ENCODE data around the gene RARG. TPM values are rescaled to one million over a fixed set of nuclear protein-coding genes. Genes with fewer than 3 reads are reported as not detected.
A peak's percentile ranks its signal among the peaks of the same experiment; 100 is the strongest.

The RARG gene
- total RNA-seq, 2 experiments from 2014 or later: 19.7 to 20.3 TPM

DNA sequence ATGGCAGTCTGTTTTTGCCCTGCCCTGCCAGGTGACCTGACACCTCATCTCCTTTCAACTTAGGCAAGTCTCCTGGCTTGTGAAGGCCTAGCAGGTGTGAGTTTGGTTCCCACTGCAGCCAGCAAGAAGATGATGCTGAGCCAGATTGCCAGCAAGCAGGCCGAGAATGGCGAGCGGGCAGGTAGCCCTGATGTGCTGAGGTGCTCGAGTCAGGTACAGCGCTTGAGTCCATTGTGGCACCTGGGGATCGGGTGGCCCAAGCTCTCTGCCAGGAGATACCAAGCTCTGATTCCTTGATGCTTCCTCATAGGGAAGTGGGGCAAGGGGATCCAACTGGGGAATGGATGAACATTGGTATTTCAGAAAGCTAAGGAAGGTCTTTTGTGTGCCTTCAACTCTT lies 47.2 kb downstream of the RARG start:
- no peak for ATAC-seq
- Mint-ChIP-seq H3K27ac (peak overlapping the region; percentile 65), H3K4me1 (ENCODE audit: low read depth) (peaks cover 43% of the 10 kb centered on the region), H3K36me3 (ENCODE audit: low read depth) (peaks cover 56% of the 10 kb centered on the region), H3K4me3 (no peak overlapping the region), H3K9me3 (no peaks in the 10 kb centered on the region), H3K27me3 (no peaks in the 10 kb centered on the region)
- no peak for DNase-seq
- TF ChIP-seq, protein P1, sequence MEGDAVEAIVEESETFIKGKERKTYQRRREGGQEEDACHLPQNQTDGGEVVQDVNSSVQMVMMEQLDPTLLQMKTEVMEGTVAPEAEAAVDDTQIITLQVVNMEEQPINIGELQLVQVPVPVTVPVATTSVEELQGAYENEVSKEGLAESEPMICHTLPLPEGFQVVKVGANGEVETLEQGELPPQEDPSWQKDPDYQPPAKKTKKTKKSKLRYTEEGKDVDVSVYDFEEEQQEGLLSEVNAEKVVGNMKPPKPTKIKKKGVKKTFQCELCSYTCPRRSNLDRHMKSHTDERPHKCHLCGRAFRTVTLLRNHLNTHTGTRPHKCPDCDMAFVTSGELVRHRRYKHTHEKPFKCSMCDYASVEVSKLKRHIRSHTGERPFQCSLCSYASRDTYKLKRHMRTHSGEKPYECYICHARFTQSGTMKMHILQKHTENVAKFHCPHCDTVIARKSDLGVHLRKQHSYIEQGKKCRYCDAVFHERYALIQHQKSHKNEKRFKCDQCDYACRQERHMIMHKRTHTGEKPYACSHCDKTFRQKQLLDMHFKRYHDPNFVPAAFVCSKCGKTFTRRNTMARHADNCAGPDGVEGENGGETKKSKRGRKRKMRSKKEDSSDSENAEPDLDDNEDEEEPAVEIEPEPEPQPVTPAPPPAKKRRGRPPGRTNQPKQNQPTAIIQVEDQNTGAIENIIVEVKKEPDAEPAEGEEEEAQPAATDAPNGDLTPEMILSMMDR (IDR thresholded peaks at IDR 0.05): no peak
- CTCF ChIA-PET: interaction anchor here (0.8 to 17.7 kb wide), 12 partner anchors 10 to 146 kb away, joined by 3 to 199 read pairs (median 3); partner anchors contain the start of gene ESPL1
- intact Hi-C loops (cut with micrococcal nuclease): no loop called here
- POLR2A ChIA-PET: interaction anchor here (1.0 to 6.7 kb wide), 5 partner anchors 9 to 97 kb away, joined by 3 to 91 read pairs (median 4); no protein-coding TSS in a partner anchor

DNA sequence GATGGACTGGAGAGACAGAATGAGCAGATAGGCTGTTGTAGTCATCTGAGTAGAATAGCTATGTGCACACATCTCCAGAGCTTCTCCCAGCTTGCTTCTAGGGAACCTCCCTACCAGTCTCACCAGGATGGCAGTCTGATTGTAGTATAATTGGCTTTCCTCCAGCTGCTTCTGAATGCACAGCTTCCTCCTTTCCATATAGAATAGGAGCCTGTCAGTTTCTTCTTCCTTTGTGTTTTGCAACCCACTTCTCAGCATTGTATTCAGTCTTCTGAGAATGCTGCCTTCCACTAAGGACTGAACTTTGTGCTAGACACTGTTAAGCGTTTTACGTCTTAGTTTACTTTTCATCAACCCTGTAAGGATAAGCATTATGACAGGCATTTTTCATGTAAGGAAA lies 49.1 kb downstream of the RARG start:
- Mint-ChIP-seq H3K9me3 (no peaks in the 10 kb centered on the region), H3K4me1 (ENCODE audit: low read depth) (peaks cover 50% of the 10 kb centered on the region), H3K27ac (peak overlapping the region; percentile 91), H3K27me3 (no peaks in the 10 kb centered on the region), H3K4me3 (peak overlapping the region; percentile 89), H3K36me3 (ENCODE audit: low read depth) (peaks cover 54% of the 10 kb centered on the region)
- POLR2A ChIA-PET: interaction anchor here (1.3 to 6.7 kb wide), 5 partner anchors 9 to 117 kb away, joined by 3 to 91 read pairs (median 22); no protein-coding TSS in a partner anchor
- ATAC-seq: no peak
- TF ChIP-seq, protein P1 (IDR thresholded peaks at IDR 0.05): no peak
- intact Hi-C loops (cut with micrococcal nuclease): no loop called here
- CTCF ChIA-PET: interaction anchor here (1.3 to 17.7 kb wide), 4 partner anchors 16 to 138 kb away, joined by 3 to 199 read pairs (median 33); partner anchors contain the start of gene AAAS
- DNase-seq: no peak

DNA sequence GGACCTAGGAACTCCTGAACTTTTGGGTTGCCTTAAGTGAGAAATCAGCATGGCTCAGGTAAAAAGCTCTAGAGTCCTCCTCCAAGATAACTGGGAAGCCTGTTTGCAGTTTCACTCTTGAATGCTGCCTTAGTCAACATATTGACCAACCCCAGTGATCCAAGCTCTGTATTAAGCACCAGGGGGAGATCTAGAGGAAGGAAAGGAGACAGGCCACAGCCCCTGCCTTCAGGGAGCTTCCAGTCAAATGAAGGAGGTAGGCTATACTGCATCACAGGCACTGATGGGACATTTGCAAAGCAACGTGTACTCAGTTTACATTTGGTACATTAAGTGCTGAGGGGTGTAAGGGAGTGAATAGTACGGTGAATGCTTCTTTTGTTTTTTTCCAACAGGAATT lies 50.1 kb downstream of the RARG start:
- H3K27me3 Mint-ChIP-seq: no peaks in the 10 kb centered on the region
- ChIA-PET POLR2A (interaction anchor here (0.8 to 6.7 kb wide), 14 partner anchors 10 to 141 kb away, joined by 3 to 91 read pairs (median 6); partner anchors contain the start of genes ESPL1, MYG1, PFDN5 and RARG), CTCF (interaction anchor here (0.9 to 17.7 kb wide), 12 partner anchors 9 to 163 kb away, joined by 3 to 199 read pairs (median 8); partner anchors contain the start of genes ESPL1 and SOAT2)
- DNase-seq (no peak), ATAC-seq (no peak)
- no peaks in the 10 kb centered on the region for H3K9me3 Mint-ChIP-seq
- H3K4me1 Mint-ChIP-seq (ENCODE audit: low read depth): peaks cover 50% of the 10 kb centered on the region
- peak overlapping the region; percentile 91 for H3K27ac Mint-ChIP-seq
- H3K36me3 Mint-ChIP-seq (ENCODE audit: low read depth): peaks cover 45% of the 10 kb centered on the region
- TF ChIP-seq, protein P1 (IDR thresholded peaks at IDR 0.05): no peak
- peak overlapping the region; percentile 89 for H3K4me3 Mint-ChIP-seq
- intact Hi-C loops (cut with micrococcal nuclease): no loop called here

DNA sequence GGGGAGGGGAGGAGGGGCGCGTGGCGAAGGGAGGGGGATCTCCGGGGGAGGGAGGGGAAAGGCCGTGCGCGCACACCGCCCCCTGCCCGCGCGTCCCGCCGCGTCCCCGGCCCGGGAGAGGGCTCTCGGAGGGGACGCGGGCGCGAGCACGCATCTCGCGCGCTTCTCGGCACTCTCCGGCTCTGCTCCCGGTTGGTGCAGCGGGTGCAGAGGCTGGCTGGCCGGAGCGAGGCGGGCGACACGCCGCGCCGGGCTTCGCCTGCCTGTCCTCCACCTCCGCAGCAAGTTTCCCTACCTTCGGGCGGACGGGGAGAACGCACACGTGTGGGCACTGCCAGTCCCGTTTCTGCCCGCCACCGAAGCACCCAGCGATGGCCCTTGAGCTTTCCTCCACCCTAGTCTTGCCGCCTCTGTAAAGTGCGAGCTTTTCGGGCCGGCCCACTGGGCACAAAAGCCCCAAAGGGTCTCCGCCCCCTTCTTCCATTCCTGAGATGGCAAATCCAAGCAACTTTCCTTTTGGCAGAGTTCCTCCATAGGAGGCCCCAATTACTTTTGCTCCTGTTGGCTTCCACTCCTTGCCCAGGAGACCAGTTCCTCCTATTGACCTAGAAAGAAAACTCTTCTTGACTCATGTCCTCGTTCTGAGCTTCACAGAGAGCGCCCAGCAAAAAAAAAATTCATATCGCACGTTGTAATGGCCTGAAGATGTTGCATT lies 50.9 kb downstream of the RARG start:
- peaks cover 38% of the 10 kb centered on the region for H3K36me3 Mint-ChIP-seq (ENCODE audit: low read depth)
- CTCF ChIA-PET: interaction anchor here (0.9 to 17.7 kb wide), 18 partner anchors 9 to 164 kb away, joined by 3 to 199 read pairs (median 6); partner anchors contain the start of genes AAAS, ESPL1 and SOAT2
- TF ChIP-seq, protein P1 (IDR thresholded peaks at IDR 0.05): no peak

More for the DNA sequence above, 50.9 kb downstream of the RARG start:
- Mint-ChIP-seq H3K27me3 (no peaks in the 10 kb centered on the region), H3K4me3 (peak overlapping the region; percentile 89), H3K27ac (peak overlapping the region; percentile 91), H3K9me3 (no peaks in the 10 kb centered on the region), H3K4me1 (ENCODE audit: low read depth) (peaks cover 50% of the 10 kb centered on the region)
- DNase-seq: peak; percentile 79
- POLR2A ChIA-PET: interaction anchor here (1.0 to 6.7 kb wide), 17 partner anchors 10 to 142 kb away, joined by 3 to 91 read pairs (median 7); partner anchors contain the start of genes ESPL1, IGFBP6, ITGB7 and MYG1
- peak; percentile 50 for ATAC-seq
- intact Hi-C loops (cut with micrococcal nuclease): no loop called here
